ENCODE results near the gene C6orf52. TPM values are rescaled to one million over a fixed set of nuclear protein-coding genes. Genes with fewer than 3 reads are reported as not detected.

C6orf52 gene
- total and polyA plus RNA-seq, 2 donors (not counting 3 experiments of a cell fraction or from before 2014, with no cell fraction given) = 0.54 TPM; not detected in 1

DNA sequence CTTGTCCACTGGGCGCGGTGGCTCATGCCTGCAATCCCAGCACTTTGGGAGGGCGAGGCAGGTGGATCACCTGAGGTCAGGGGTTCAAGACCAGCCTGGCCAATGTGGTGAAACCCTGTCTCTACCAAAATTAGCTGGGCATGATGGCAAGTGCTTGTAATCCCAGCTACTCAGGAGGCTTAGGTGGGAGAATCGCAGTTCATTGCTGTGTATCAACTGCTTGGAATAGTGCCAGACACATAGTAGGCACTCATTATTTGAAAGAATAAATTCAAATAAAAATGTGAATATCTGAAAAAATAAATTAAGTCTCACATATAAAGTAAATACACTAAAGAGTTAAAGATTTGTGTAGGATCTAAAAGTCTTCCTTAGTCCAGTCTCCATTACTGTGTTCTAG, 2.2 kb upstream of the C6orf52 start:
- peaks cover 19% of the 10 kb centered on the region for H3K4me1 ChIP-seq (ENCODE audit: control insufficient read depth, extremely low read depth, insufficient read depth, low read length)
- DNase-seq (ENCODE audit: low read depth, low spot score) = no peak
- no peak overlapping the region for H3K9ac ChIP-seq (replicated peaks; ENCODE audit: extremely low read depth, insufficient read depth, low read length)
- ChIA-PET CTCF (no interaction called here), POLR2A (no interaction called here)
- H3K9me1 ChIP-seq (replicated peaks; ENCODE audit: control insufficient read depth, extremely low read depth, insufficient read depth, low read length) = no peaks in the 10 kb centered on the region
- no peak for TF ChIP-seq GATA2 (IDR thresholded peaks at IDR 0.05; ENCODE audit: insufficient read depth, insufficient read length, low read depth, low read length)
- TF ChIP-seq JUN (IDR thresholded peaks at IDR 0.05; ENCODE audit: borderline replicate concordance, insufficient read depth, insufficient read length, low read depth) = no peak
- no peak for TF ChIP-seq POLR2A (IDR thresholded peaks at IDR 0.05; ENCODE audit: low read depth, low read length)
- no peak for TF ChIP-seq POLR2AphosphoS5 (IDR thresholded peaks at IDR 0.05; ENCODE audit: insufficient read depth, low read depth, low read length)
- TF ChIP-seq, protein P1, sequence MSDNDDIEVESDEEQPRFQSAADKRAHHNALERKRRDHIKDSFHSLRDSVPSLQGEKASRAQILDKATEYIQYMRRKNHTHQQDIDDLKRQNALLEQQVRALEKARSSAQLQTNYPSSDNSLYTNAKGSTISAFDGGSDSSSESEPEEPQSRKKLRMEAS (IDR thresholded peaks at IDR 0.05; ENCODE audit: insufficient read depth, insufficient read length) = no peak
- TF ChIP-seq, protein P2, sequence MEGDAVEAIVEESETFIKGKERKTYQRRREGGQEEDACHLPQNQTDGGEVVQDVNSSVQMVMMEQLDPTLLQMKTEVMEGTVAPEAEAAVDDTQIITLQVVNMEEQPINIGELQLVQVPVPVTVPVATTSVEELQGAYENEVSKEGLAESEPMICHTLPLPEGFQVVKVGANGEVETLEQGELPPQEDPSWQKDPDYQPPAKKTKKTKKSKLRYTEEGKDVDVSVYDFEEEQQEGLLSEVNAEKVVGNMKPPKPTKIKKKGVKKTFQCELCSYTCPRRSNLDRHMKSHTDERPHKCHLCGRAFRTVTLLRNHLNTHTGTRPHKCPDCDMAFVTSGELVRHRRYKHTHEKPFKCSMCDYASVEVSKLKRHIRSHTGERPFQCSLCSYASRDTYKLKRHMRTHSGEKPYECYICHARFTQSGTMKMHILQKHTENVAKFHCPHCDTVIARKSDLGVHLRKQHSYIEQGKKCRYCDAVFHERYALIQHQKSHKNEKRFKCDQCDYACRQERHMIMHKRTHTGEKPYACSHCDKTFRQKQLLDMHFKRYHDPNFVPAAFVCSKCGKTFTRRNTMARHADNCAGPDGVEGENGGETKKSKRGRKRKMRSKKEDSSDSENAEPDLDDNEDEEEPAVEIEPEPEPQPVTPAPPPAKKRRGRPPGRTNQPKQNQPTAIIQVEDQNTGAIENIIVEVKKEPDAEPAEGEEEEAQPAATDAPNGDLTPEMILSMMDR (IDR thresholded peaks at IDR 0.05; ENCODE audit: extremely low read depth in 1 of 2, insufficient read depth in 1 of 2, low read depth in 1 of 2, low read length in 2 of 2) = no peak
- TF ChIP-seq MYC (IDR thresholded peaks at IDR 0.05; ENCODE audit: low read depth, low read length) = no peak
- no peak for TF ChIP-seq EZH2 (IDR thresholded peaks at IDR 0.05; ENCODE audit: borderline replicate concordance, low read depth, low read length, severe bottlenecking)
- TF ChIP-seq FOS (IDR thresholded peaks at IDR 0.05; ENCODE audit: borderline replicate concordance, insufficient read depth, low read length) = no peak
- intact Hi-C loops (cut with micrococcal nuclease) (no loop called here), dilution Hi-C loops (cut with MboI; ENCODE audit: extremely low pct_ligation_motif_present, low sequenced_read_pairs) (no loop called here)
- H3K9me3 ChIP-seq (replicated peaks; ENCODE audit: control insufficient read depth, insufficient read depth, low read length) = no peaks in the 10 kb centered on the region
- H2AFZ ChIP-seq (ENCODE audit: low read depth, low read length) = no peak overlapping the region
- no peaks in the 10 kb centered on the region for H4K20me1 ChIP-seq (replicated peaks; ENCODE audit: control insufficient read depth, extremely low read depth, insufficient read depth, low read length)
- no peak overlapping the region for H3K27ac ChIP-seq (ENCODE audit: insufficient read depth, low read depth, low read length)
- no peak overlapping the region for H3K4me3 ChIP-seq (replicated peaks in 1 of 3; ENCODE audit: insufficient read depth in 1 of 3, low read depth in 1 of 3, low read length in 3 of 3)
- H3K36me3 ChIP-seq (ENCODE audit: control insufficient read depth in 2 of 2, extremely low read depth in 1 of 2, insufficient read depth in 2 of 2, low read length in 2 of 2) = peaks cover 4 to 6% of the 10 kb centered on the region in 2 experiments
- FAIRE-seq = no peak
- no peaks in the 10 kb centered on the region for H3K27me3 ChIP-seq (ENCODE audit: control insufficient read depth in 2 of 2, insufficient read depth in 2 of 2, low read length in 2 of 2)
- peaks cover 45% of the 10 kb centered on the region for H3K79me2 ChIP-seq (ENCODE audit: control insufficient read depth, insufficient read depth, low read length)
- H3K4me2 ChIP-seq (ENCODE audit: insufficient read depth, low read length) = no peak overlapping the region
- BruUV-seq (replicated peaks) = no TSS peak

All from endothelial cell of umbilical vein (primary cell).